NOMO-1 treated with DMSO at 0.1 percent for 48 hours (cell line): ENCODE measurements around the gene RAB32.
"Not testable (repeated sequence)": the region's sequence is repeated elsewhere in the genome, so short reads cannot be mapped to it uniquely, and the experiment has no call there.

ENCODE experiments used
- DNase-seq: peaks from one replicate; lab custom pipeline; 2025; ENCODE audit not compliant: unreplicated experiment; lab: John Stamatoyannopoulos, UW

The RAB32 gene

DNA sequence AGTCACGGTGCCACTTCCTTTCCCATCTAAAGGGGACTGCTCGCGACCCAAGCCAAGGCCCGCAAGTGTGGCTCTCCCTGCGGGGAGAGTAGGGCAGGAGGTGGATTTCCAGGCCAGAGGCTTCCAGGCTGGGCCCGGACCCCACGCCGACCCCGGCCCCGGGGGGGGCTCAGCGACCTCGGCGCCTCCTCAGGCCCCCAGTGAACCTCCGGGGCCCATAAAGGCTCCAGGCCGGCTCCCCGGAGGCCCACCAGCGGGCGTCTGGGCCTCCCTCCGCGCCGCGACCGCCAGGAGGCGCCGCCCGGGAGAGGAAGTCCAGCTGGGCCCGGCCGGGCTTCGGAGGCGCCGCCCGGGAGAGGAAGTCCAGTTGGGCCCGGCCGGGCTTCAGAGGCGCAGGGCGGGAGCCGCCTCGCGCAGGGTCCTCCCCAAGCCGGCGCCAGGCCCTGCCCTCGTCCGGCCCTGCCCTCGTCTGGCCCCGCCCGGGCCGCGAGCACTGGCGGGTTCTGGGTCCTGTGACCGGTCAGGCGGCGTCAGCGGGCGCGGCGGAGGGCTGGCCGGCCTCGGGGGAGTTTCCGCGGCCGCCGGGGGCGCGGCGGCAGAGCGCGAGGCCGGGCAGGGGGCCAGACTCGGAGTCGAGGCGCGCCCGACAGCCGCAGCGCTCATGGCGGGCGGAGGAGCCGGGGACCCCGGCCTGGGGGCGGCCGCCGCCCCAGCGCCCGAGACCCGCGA, at the start of gene RAB32:
RAB32 (plus strand) TSS at position 623 of the 729 bp plus-strand sequence; CDS start at position 662, 39 bp downstream.
- peak; percentile 96 for DNase-seq

DNA sequence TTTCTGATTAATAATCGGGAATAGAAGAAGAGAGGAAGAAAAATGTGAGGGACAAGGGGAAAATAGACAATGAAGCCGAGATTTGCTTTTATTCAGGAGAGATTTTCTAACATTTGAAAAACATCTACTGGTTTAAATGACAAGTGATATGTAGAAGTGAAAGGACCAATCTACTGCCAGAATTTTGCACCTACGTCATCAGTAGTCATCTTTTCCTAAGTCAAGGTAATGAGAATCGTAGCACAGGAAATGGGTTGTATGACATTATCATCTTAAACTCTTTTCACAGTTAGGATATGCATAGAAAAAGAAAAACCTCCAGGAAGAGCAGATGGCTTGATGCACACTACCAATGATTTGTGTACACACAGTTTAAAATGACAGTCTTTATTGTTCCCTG, 45.3 kb upstream of the RAB32 start:
- DNase-seq: no peak

DNA sequence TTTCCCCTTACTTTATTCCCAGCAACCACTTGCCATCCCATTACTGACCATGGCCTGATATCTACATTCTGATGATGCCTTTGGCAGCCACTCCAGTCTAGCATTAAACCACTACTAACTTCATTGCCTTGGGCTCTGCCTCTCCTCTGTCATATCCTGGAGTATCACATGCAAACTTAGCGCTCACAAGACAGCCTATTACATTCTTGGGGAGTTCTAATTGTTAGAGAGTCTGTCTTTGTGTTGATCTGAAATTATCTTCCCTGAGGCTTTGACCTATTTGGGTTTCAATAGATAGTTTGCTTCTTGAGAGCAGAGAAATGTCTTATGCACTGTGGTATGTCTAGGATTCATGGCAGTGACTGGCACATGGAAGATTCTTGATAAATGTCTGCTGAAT, 40.5 kb upstream of the RAB32 start:
- no peak for DNase-seq

DNA sequence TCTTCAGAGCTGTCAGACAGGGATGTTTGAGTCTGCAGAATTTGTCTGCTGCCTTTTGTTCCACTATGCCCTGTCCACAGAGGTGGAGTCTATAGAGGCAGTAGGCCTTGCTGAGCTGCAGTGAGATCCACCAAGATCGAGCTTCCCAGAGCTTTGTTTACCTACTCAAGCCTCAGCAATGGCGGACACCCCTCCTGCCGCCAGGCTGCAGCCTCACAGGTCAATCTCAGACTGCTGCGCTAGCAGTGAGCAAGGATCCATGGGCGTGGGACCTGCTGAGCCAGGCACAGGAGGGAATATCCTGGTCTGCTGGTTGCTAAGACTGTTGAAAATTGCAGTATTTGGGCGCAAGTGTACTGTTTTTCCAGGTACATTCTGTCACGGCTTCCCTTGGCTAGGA, 28.4 kb upstream of the RAB32 start:
- no peak for DNase-seq

DNA sequence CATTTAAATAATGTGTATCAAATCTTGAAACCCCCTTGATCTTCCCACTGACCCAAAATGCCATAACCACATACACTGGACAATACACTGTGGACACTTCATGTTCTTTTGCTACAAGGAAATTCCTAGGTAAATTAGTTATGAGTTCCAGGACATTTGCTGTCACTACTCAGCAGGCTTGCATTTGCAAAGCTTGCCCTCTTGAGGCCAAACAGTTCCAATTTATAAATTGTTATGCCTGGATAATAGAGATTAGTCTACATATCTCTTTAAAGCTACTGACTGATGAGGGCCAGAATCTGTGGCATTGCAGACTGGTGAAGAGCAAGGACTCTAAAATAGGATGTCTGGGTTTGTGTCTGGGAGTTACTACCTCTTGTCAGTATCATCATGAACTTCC, 17.4 kb upstream of the RAB32 start:
- no peak for DNase-seq

DNA sequence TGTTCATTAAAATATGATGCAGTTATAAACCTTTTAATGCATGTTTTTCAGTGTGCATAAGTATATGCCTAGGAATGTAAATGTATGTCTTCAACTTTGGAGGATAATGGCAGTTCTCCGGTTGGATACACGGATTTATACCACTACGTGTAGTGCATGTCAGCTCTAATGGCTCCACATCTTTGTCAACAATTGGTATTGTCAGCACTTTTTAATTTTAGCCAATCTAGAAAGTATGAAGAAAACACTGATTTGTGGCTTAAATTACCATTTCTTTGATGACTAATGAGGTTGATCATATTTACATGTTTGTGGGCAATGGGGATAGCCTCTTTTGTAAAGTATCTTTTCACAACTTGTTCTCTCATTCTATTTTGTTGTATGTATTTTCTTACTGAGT, 10.9 kb upstream of the RAB32 start:
- DNase-seq: no peak

DNA sequence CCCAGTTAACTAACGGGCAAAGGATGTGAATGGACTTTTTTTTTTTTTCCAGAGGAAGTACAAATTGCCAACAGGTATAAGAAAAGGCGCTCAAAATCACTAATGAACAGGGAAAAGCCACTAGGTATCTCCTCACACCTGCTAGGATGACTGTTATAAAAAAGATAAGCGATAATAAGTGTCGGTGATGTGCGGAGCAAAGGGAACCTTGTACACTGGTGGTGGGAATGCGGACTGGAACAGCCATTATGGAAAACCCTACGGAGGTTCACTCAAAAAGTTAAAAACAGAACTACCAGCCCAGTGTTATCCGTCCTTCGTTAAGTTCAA, 787 bp upstream of the RAB32 start:
- no peak for DNase-seq

DNA sequence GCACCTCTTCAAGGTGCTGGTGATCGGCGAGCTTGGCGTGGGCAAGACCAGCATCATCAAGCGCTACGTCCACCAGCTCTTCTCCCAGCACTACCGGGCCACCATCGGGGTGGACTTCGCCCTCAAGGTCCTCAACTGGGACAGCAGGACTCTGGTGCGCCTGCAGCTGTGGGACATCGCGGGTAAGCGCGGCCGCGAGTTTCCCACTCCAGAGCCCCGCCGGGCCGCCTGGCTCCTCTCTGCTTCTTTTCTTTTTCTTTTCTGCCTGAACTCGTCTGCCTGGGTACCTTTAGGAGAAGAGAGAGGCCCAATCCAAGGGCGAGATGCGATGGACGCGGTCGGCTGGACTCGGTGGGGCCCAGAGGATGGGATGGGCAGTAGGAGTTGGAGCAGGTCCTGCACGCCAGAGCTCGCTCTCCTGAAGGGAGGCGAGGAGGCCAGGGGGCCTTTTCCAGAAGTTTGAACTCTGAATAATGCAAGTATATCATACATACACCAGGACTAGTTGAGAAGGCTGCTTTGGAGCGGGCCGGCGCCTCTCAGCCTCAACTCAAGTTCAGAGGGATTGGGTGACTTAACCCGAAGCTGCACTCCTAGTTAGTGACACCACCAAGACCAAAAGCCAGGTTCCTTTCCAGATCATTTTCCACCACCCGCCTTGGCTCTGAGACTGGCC, 445 bp downstream of the RAB32 start:
- peak; percentile 27 for DNase-seq

DNA sequence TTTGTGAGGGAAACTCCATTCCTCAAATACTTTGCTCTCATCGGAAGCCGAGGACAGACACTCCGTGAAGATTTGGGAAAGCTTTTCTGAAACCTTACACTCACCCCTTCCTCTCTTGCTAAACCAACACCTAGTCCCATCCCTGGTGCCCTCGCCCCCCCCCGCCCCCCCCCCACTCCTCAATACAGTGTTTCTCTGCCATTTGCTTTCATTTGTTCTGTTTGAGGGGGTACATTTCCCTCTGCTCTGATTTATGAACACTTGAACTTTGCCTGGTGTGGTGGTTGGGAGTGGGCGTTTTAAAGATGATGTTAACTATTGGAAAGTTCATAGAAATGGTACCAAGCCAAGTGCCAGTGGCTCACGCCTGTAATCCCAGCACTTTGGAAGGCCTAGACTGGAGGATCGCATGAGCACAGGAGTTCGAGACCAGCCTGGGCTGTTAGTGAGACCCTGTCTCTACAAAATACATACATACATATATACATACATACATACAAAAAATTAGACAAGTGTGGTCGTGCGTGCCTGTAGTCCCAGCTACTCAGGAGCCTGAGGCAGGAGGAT, 1.1 kb downstream of the RAB32 start:
- DNase-seq: no peak

DNA sequence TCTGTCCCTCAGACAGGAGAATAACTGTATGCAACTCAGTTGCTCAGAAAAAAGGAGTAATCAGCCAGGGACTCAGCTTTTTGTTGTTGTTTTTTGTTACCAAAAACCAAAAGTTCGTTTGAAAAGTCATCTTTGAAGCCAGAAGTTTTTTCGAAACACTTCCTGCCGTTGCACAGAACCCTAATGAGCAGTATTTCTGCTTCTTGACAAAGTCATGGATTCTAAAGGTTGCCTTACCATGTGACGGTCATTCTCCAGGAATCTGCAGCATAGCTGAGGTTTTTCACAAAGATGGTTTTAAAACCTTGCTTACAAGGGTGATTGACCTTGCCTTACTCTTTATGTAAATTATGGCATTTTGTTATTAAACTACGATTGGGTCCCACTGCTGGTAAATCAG, 1.9 kb downstream of the RAB32 start:
- DNase-seq: peak; percentile 21

DNA sequence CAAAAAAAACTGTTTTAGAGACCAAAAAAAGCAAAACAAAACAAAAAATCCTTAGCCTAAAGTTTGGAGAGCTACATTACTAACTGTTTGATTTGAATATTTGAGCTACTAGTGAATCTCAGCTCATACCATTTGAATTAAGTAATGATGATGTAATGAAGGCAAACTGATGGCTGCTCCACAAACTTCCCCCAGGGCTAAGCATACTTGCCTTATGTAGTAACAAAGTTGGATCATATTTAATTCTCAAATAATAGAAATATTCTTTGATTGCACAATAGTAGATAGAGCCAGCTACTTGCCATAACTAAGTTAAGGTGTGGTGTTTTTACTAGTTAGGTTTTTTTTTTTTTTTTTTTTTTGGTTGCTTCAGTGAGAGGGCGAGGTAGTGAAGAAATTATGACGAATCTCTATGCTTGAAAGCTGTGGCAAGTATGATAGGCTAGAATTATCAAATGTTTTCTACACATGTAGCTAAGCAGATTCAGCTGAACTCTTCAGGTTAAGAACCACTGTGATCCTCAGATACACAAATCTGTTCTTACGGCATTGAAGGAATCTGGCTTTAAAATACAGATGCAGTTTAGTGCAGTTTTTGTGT, 2.9 kb downstream of the RAB32 start:
- peak; percentile 44 for DNase-seq

DNA sequence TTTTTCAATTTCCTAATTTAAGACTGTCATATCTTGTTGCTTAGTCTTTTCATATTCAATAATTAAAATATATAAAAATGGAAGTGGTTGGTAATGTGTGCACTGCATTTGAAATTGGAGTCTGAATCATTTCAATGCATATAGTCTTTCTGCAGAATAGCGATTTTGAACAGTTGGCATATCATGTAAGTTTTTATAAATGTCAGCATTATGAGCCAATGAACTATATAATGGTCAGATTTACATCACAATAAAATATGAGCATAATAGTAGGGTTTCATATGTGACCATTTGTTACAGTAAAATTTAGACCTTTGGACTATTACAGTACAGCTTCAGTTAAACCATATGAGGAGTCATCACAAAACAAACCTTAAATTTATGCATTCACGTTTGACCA, 4.3 kb downstream of the RAB32 start:
- DNase-seq: no peak

DNA sequence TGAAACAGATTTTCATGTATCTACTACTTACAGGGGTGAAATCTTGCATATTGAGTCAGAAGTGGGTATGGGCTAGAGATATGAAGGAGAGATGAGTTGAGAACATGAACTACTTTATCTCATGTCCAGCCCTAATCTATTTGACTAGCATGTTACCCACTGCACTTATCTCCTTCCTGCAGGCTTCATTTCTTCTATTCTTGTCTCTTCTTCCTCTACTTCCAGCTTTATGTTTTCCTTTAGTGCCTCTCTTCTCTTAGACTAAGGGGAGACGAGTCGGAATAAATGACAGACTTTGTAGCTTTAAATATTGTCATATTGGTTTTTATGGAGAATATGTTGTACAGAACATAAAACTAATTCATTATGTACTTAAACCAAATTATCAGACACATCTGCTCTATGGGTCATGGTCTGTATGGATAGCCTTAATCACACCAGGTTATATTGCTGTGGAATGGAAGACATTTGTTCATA, 5.3 kb downstream of the RAB32 start:
- no peak for DNase-seq

DNA sequence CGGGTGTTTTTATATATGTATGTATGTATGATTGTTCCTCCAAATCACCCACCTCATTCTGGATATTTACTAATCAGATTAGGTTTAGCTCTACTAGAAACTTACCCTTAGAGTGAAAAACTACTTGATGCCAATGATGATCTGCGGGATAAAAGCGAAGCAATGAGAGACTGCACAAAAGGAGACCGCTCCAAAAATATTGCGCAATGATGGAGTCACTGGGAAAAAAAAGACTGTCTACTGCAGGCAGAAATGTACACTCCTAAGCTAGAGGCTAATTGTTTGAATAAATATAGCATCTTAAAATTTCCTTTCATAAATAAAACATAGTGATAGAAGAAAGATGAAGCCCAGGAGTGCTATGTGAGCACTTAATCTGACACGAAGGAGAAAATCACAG, 7.3 kb downstream of the RAB32 start:
- DNase-seq: no peak

DNA sequence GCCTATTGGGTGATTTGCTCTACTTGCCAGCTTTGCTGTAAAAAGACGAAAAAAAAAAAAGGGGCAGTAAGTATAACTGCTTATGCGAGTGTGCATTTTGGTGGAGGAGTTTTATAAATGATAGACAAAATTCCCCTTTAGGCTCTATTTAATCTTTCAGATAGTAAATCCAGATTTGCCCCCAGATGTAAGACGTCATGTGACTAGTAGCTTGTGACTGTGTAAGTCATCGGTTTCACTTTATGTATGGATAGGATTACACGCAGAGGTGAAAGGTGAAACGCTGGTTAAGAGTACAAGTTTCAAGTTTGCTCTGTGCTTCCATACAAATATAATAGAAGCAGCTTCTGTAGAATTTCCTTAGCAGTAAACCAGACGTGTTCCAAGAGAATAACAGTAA, 7.9 kb downstream of the RAB32 start:
- DNase-seq: no peak

DNA sequence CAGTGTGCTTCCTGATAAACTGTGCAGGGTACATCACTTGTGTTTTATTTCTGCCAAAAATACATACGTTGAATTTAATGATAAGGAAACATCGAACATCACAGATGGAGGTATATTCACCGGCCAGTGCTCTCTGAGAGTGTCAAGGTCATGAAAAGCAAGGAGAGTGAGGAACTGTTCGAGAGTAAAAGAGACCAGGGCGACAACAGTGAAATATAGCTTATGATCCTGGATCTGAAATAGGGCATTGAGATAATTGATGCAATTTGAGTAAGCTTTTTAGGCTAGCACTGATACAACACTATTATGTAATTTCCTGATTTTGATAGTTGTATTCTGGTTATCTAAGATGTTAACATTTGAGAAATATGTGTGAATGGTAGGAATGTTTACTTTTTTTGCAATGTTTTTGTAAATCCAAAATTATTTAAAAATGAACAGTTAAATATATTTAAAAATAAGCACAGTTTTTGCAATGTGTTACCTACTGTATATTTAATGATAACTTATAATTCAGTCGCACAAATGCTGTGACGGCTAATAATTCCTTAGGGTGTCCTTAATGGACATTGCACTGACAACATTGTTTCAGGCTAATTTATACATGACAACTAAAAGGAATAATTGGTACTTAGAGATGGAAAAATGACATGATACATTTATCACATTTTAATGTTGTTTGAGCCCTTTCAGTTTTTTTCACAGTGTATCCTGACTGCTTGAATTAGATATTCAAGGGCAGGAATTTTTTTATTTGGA, 9.9 kb downstream of the RAB32 start:
- no peak for DNase-seq

DNA sequence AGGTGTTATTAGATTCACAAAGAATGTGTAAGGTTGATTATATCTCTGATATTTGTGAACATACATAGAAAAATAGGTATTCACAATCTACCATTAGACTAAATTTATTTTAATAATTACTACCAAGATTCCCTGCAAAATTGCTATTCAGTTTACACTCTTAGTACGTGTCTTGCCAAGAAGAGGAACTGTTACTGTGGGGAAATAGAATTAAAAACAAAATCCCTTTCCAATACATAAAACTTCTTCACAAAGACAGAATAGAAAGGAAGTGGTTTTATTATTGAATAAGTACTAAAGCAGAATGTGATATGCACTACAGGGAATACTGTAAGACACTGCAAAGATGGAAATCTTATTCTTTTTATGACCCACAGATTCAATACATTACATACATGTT, 17.0 kb downstream of the RAB32 start:
- peak; percentile 23 for DNase-seq

DNA sequence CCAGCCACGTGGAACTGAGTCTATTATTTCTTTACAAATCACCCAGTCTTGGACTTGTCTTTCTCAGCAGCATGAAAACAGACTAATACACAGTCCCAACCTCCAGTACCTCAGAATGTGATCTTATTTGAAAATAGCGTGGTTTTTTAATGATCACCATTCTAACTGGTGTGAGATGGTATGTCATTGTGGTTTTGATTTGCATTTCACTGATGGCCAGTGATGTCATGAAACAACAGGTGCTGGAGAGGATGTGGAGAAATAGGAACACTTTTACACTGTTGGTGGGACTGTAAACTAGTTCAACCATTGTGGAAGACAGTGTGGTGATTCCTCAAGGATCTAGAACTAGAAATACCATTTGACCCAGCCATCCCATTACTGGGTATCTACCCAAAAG, 23.0 kb downstream of the RAB32 start:
- DNase-seq: not testable (repeated sequence)

DNA sequence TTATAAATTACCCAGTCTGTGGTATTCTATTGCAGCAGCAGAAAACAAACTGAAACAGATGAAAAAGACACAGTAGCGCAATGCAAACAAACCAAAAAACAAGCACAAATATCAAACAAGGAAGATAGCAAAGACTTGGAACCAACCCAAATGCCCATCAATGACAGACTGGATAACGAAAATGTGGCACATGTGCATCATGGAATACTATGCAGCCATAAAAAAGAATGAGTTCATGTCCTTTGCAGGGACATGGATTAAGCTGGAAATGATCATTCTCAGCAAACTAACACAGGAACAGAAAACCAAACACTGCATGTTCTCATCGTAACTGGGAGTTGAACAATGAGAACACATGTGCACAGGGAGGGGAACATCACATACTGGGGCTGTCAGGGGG, 25.0 kb downstream of the RAB32 start:
- DNase-seq: not testable (repeated sequence)

DNA sequence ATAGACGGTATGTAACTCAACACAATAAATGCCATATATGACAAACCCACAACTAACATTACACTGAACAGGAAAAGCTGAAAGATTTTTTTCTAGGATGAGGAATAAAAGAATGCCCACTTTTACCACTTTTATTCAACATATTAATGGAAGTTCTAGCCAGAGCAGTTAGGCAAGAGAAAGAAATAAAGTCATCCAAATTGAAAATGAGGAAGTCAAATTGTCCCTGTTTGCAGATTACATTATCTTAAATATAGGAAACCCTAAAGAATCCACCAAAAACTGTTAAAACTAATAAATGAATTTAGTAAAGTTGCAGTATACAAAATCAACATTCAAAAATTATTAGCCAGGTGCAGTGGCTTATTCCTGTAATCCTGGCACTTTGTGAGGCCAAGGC, 30.6 kb downstream of the RAB32 start:
- DNase-seq: no peak

DNA sequence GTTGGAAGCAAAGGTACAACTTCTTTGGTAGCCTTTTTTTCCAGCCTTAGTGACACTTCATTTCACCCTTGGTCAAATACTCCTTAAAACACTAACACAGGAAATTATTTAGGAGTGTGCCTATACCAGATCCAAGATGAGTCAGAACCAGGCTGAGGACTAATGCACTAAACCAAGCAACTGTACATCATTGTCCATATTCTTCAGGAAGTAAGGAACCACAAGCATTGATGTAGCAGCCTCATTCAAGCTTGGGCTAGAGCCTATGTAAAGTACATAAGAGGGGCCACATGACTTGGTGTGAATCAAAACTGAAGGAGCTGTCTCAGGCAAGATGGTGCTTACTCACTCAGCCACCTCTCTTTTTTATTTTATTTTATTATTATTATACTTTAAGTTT, 34.4 kb downstream of the RAB32 start:
- DNase-seq: no peak
